ENCODE measurements around the gene RER1.

Gene RER1

DNA sequence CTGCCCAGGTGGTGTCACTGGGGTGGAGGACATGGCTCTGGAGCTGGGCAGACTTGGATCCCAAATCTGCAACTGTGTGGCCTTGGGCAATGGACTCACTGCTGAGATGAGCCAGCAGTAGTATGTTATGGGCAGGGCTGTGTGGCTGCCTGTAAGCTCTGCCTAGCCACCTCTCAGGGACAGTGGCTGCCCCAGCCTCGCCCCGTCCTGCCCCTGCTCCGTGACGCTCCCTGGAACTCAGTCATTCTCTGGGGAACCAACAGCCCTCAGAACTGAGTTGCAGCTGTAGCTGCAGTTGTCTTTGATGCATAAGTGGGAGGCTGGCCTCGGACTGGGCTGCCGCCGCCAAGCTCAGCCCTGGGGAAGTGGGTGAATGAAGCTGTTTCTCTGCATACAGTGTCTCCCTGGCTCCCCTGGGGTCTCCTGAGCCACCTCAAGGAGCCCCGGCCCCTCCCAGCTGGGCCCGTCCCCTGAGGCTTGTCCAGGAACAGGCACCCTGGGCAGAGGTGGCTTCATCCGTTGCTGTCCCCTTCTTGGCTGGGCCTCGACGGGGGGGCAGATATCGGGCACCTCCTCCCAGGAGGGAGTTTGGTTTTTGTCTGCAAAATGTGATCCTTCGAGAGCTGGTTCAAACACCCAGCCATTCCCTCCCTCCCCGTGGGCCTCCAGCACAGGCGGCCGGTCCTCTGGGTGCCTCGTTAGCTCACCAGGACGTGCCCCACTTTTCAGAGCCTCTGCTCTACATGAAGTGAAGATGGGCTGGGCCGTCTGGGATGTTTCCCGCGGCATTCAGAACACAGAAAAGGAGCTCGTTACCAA is 58.2 kb downstream of the RER1 start:
- in situ Hi-C loops (cut with HindIII; ENCODE audit: low sequenced_read_pairs): no loop called here
- DNase-seq (ENCODE audit: low read depth, low spot score): no peak
- TF ChIP-seq, protein P1, sequence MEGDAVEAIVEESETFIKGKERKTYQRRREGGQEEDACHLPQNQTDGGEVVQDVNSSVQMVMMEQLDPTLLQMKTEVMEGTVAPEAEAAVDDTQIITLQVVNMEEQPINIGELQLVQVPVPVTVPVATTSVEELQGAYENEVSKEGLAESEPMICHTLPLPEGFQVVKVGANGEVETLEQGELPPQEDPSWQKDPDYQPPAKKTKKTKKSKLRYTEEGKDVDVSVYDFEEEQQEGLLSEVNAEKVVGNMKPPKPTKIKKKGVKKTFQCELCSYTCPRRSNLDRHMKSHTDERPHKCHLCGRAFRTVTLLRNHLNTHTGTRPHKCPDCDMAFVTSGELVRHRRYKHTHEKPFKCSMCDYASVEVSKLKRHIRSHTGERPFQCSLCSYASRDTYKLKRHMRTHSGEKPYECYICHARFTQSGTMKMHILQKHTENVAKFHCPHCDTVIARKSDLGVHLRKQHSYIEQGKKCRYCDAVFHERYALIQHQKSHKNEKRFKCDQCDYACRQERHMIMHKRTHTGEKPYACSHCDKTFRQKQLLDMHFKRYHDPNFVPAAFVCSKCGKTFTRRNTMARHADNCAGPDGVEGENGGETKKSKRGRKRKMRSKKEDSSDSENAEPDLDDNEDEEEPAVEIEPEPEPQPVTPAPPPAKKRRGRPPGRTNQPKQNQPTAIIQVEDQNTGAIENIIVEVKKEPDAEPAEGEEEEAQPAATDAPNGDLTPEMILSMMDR (IDR thresholded peaks at IDR 0.05; ENCODE audit: low read depth, low read length): no peak
- H3K4me3 ChIP-seq (ENCODE audit: low read depth, low read length): no peak overlapping the region

DNA sequence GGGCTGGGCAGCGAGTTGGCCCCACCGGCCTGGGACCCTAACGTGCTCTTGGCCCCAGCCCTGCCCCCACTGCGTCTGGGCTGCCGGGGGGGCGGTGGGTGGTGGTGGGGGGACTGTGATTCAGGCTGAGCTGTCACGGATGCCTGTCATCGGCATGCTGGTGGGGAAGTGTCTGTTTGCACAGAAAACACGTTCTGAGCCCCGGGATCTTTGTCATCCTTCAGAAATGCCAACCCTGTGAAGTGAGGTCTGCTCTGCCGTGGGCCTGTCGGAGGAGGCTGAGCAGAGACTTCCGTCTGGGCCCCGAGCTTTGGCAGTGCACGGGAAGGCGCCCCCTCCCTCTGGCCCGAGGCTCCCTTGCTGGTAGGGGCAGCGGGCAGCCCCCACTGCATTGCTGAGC is 60.1 kb downstream of the RER1 start:
- TF ChIP-seq, protein P1 (IDR thresholded peaks at IDR 0.05; ENCODE audit: low read depth, low read length): no peak
- in situ Hi-C loops (cut with HindIII; ENCODE audit: low sequenced_read_pairs): no loop called here
- H3K4me3 ChIP-seq (ENCODE audit: low read depth, low read length): no peak overlapping the region
- peak; percentile 81 for DNase-seq (ENCODE audit: low read depth, low spot score)

DNA sequence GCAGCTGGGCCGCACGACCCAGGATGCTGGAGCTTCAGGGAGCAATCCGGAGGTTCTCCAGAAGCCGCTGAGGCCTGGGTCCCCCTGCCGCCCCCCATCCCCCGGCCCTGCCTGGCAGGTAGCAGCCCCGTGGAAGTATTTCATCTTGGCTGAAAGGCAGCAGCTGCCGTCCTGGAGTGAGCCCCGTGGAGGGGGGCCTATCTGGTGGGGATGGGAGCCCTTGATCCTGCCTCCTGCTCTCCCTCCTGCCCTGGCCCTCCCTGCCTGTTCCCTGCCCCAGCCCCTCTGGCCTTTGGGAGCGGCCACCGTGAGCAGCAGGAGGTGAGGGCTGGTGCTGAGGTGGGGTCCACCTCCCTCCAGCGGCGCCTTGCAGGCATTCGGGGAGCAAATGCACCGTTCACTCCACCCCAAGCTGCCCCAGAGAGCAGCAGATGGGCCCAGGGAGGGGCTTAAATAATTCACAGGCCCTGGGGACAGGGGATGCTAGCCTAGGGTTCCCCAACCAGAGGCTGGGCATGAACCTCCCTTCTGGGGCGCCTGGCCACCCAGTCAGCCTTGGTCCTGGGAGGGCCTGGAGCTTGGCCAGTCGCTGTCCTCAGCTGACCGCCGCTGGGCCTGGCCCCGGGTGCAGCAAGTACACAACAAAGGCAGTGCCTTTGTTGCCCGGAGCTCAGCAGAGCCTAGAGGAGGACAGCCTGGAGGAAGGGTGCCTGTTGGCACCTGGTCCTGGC is 60.7 kb downstream of the RER1 start:
- H3K4me3 ChIP-seq (ENCODE audit: low read depth, low read length): no peak overlapping the region
- peak; percentile 27 for DNase-seq (ENCODE audit: low read depth, low spot score)
- in situ Hi-C loops (cut with HindIII; ENCODE audit: low sequenced_read_pairs): no loop called here
- TF ChIP-seq, protein P1 (IDR thresholded peaks at IDR 0.05; ENCODE audit: low read depth, low read length): no peak

DNA sequence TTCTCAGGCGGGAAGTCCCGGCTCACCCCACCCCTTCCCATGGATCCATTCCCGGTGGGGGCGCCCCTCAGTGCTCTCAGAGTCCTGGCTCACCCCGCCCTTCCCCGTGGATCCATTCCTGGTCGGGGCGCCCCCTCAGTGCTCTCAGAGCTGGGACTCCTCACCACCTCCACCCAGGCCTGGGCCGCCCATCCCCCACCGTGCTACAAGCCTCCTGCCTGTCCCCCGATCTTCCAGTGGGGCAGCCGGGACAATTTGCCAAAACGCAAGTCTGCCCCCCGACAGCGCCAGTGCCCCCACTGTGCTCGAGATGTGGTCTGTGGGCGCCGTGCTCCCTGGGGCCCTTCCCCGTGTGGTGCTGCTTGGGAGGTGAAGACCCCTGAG is 61.3 kb downstream of the RER1 start:
- TF ChIP-seq, protein P1 (IDR thresholded peaks at IDR 0.05; ENCODE audit: low read depth, low read length): no peak
- no peak for DNase-seq (ENCODE audit: low read depth, low spot score)
- H3K4me3 ChIP-seq (ENCODE audit: low read depth, low read length): no peak overlapping the region
- in situ Hi-C loops (cut with HindIII; ENCODE audit: low sequenced_read_pairs): no loop called here

DNA sequence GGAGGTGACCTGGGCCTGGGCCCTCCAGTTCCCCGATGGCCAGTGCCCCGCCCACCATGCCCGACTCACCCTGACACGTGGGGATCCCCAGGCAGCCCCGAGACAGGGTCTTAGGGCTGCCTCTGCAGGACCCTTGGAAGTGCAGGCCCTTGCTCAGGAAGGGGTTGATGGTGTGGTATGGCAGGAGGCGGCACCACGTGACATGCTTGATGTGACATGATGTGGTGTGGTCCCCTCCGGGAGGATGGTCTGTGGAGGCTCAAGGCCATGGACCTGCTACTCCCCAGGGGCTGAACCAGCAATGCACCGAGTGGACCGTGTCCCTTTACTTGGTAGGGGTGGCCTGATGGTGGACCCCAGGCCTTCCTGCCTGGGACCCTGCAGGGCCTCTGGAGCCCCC is 62.6 kb downstream of the RER1 start:
- DNase-seq (ENCODE audit: low read depth, low spot score): no peak
- no peak overlapping the region for H3K4me3 ChIP-seq (ENCODE audit: low read depth, low read length)
- in situ Hi-C loops (cut with HindIII; ENCODE audit: low sequenced_read_pairs): no loop called here
- TF ChIP-seq, protein P1 (IDR thresholded peaks at IDR 0.05; ENCODE audit: low read depth, low read length): no peak

Data from astrocyte of the spinal cord (primary cell).